Kidney epithelial cell (primary cell): Measurements from ENCODE around the gene USP44. TPM values are rescaled to one million over a fixed set of nuclear protein-coding genes. Genes with fewer than 3 reads are reported as not detected.

ENCODE experiments used
- DNase-seq: peaks from one replicate; pipeline ENCODE4 v3.0.0-alpha.2; 2010; ENCODE audit warnings: low read depth
- H3K27me3 ChIP-seq: 2 replicates; pipeline ENCODE4 v1.6.0; 2011; ENCODE audit warnings: low read length; ENCODE audit not compliant: control insufficient read depth, insufficient read depth
- H3K36me3 ChIP-seq: 2 replicates; pipeline ENCODE4 v1.5.1; 2011; ENCODE audit warnings: low read length; ENCODE audit not compliant: control insufficient read depth, insufficient read depth
- H3K4me3 ChIP-seq: 2 replicates; pipeline ENCODE4 v1.5.1; 2011; ENCODE audit warnings: low read depth, mild to moderate bottlenecking, control low read depth, low read length
- total RNA-seq: library from RNA; depleted of rRNA; stranded (reverse); fragments of >200 nt; gene quantifications from 2 replicates; pipeline ENCODE4 v1.2.3, GENCODE V29; 2015
- TF ChIP-seq, protein P1 (sequence below): IDR thresholded peaks from 2 replicates; pipeline ENCODE4 v1.5.1; 2011; ENCODE audit warnings: mild to moderate bottlenecking, moderate library complexity, low read length, control low read depth, inconsistent platforms; ENCODE audit not compliant: insufficient read depth, poor library complexity, severe bottlenecking

USP44 gene
- total RNA-seq, 1 donor from 2014 or later = 1.3 TPM

DNA sequence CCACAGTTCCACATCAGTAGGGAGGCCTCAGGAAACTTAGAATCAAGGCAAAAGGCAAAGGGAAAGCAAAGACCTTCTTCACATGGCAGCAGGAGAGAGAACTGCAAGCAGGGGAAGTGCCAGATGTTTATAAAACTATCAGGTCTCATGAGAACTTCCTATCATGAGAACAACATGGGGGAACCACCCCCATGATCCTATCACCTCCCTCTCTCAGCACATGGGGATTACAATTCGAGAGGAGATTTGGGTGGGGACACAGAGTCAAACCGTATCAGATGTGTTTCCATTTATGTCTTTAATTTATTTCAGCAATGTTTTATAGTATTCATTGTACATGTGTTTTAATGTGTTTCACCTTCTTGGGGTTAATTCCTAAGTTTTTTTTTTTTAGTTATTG, 51.5 kb downstream of the USP44 start:
- Histone ChIP-seq H3K27me3 (no peaks in the 10 kb centered on the region), H3K4me3 (no peak overlapping the region), H3K36me3 (peaks cover 2% of the 10 kb centered on the region)
- TF ChIP-seq, protein P1, sequence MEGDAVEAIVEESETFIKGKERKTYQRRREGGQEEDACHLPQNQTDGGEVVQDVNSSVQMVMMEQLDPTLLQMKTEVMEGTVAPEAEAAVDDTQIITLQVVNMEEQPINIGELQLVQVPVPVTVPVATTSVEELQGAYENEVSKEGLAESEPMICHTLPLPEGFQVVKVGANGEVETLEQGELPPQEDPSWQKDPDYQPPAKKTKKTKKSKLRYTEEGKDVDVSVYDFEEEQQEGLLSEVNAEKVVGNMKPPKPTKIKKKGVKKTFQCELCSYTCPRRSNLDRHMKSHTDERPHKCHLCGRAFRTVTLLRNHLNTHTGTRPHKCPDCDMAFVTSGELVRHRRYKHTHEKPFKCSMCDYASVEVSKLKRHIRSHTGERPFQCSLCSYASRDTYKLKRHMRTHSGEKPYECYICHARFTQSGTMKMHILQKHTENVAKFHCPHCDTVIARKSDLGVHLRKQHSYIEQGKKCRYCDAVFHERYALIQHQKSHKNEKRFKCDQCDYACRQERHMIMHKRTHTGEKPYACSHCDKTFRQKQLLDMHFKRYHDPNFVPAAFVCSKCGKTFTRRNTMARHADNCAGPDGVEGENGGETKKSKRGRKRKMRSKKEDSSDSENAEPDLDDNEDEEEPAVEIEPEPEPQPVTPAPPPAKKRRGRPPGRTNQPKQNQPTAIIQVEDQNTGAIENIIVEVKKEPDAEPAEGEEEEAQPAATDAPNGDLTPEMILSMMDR = no peak
- DNase-seq = no peak

DNA sequence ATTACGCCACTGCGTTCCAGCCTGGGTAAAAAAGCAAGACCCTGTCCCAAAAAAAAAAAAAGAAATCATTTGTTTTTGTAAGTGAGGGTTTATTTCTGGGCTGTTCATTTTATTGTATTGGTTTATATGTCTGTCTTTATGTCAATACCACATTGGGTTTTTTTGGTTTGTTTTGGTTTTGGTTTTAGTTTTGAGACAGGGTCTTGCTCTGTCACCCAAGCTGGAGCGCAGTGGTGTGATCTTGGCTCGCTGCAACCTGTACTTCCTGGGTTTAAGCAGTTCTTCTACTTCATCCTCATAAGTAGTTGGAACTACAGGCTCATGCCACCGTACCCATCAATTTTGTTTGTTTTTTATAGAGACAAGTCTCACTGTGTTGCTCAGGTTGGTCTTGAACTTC, 52.3 kb downstream of the USP44 start:
- DNase-seq = no peak
- TF ChIP-seq, protein P1 = no peak
- Histone ChIP-seq H3K27me3 (no peaks in the 10 kb centered on the region), H3K36me3 (peaks cover 2% of the 10 kb centered on the region), H3K4me3 (no peak overlapping the region)

DNA sequence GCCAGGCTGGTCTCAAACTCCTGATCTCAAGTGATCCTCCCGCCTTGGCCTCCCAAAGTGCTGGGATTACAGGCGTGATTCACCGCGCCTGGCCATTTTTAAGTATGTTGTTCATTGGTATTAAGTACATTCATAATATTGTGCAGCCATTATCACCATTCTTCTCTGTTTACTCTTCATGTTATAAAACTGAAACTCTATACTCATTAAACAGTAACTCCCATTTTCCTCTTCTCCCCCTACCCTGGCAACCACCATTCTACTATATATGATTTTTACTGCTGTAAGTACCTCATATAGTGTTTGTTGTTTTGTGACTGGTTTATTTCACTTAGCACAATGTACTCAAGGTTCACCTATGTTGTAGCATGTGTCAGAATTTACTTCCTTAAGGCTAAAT, 54.2 kb downstream of the USP44 start:
- peaks cover 2% of the 10 kb centered on the region for H3K36me3 ChIP-seq
- H3K4me3 ChIP-seq = no peak overlapping the region
- DNase-seq = no peak
- TF ChIP-seq, protein P1 = no peak
- no peaks in the 10 kb centered on the region for H3K27me3 ChIP-seq

DNA sequence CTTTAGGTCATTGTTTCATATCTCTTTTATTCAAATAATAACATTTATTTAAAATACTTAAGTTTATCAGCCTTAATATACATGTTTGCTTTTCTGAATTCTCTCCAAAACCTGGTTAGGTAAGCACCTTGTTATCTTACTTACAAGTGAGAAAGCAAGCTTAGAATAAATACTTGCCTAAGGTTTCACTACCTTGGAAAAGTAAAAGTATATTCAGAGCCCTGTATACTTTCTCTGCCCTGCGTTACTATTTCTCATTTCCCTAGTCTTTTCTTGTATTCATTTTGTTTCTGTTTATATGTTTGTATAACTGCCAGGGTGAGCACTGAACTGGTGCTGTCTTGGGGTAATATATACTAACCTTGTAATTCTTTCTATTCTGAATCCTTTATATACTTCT, 55.8 kb downstream of the USP44 start:
- Histone ChIP-seq H3K4me3 (no peak overlapping the region), H3K27me3 (no peaks in the 10 kb centered on the region), H3K36me3 (peaks cover 2% of the 10 kb centered on the region)
- TF ChIP-seq, protein P1 = no peak
- DNase-seq = no peak

DNA sequence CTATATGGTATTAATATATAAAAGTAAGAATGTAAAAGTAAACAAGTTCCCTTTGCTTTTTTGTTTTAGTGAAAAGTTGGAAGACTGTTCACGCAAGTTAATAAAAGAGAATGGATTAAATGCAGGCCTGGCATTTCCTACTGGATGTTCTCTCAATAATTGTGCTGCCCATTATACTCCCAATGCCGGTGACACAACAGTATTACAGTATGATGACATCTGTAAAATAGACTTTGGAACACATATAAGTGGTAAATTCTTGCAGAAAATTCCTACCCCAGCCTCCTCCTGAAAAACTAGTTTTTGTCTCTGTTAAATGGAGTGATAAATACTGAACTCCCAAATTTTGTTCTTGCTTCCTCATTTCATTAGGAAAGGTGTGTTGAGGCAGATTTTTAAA, 56.4 kb downstream of the USP44 start:
- H3K4me3 ChIP-seq = no peak overlapping the region
- no peak for DNase-seq
- TF ChIP-seq, protein P1 = no peak
- no peaks in the 10 kb centered on the region for H3K27me3 ChIP-seq
- H3K36me3 ChIP-seq = peaks cover 2% of the 10 kb centered on the region

DNA sequence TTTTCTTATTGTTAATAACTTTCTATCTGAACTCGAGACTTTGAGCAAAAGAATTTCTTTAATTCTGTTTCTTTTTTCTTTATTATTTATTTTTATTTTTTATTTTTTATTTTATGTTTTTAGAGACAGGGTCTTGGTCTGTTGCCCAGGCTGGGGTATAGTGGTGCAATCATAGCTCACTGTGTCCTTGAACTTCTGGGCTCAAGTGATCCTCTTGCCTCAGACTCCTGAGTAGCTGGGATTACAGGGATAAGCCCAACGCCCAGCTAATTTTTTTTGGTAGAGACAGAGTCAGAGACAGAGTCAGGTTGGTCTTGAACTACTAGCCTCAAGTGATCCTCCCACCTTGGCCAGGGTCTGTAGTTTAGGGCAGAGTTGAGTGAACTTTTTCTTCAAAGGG, 58.8 kb downstream of the USP44 start:
- no peak overlapping the region for H3K4me3 ChIP-seq
- TF ChIP-seq, protein P1 = no peak
- no peaks in the 10 kb centered on the region for H3K36me3 ChIP-seq
- H3K27me3 ChIP-seq = no peaks in the 10 kb centered on the region
- no peak for DNase-seq
